Neural cell (in vitro differentiated cells): ENCODE results near the gene SLC6A16. TPM values are rescaled to one million over a fixed set of nuclear protein-coding genes. Genes with fewer than 3 reads are reported as not detected.

Experiments
- H2AFZ ChIP-seq: fragments of 200-600, 300-800 bp; sonication (generic), shearing (Covaris generic); 2 replicates; pipeline ENCODE4 v1.6.0; 2014; ENCODE audit warnings: low read depth, mild to moderate bottlenecking, antibody characterized with exemption, low read length, moderate library complexity
- H3F3A ChIP-seq: fragments of 200-600 bp; shearing (Covaris generic); 2 replicates; pipeline ENCODE4 v1.6.1; 2016; ENCODE audit warnings: mild to moderate bottlenecking, moderate library complexity, mixed read lengths, antibody characterized with exemption, low read length; ENCODE audit not compliant: insufficient read depth, poor library complexity, severe bottlenecking
- H3K27ac ChIP-seq: fragments of 200-600, 300-800 bp; sonication (generic), shearing (Covaris generic); 2 replicates; pipeline ENCODE4 v1.5.1; 2014; ENCODE audit warnings: mild to moderate bottlenecking, low read length, moderate library complexity
- H3K27me3 ChIP-seq: fragments of 300-800, 200-600 bp; sonication (generic), shearing (Covaris generic); 2 replicates; pipeline ENCODE4 v1.6.0; 2014; ENCODE audit warnings: mild to moderate bottlenecking, low read depth, low read length, moderate library complexity; ENCODE audit not compliant: insufficient read depth
- H3K36me3 ChIP-seq: fragments of 300-800, 200-600 bp; sonication (generic), shearing (Covaris generic); 2 replicates; pipeline ENCODE4 v1.5.1; 2014; ENCODE audit warnings: mild to moderate bottlenecking, antibody characterized with exemption, low read length, moderate library complexity; ENCODE audit not compliant: insufficient read depth
- H3K4me2 ChIP-seq: fragments of 300-800, 200-600 bp; sonication (generic), shearing (Covaris generic); 2 replicates; pipeline ENCODE4 v1.6.0; 2014; ENCODE audit warnings: mild to moderate bottlenecking, low read length
- H3K4me3 ChIP-seq: fragments of 300-800, 200-600 bp; sonication (generic), shearing (Covaris generic); 2 replicates; pipeline ENCODE4 v1.5.1; 2014; ENCODE audit warnings: mild to moderate bottlenecking, low read length, moderate library complexity
- H3K79me2 ChIP-seq: fragments of 200-600 bp; shearing (Covaris generic); replicated peaks from 2 replicates; pipeline ENCODE4 v1.6.0; 2014; ENCODE audit warnings: mild to moderate bottlenecking, low read length, moderate library complexity; ENCODE audit not compliant: insufficient read depth
- H3K9ac ChIP-seq: fragments of 300-800, 200-600 bp; sonication (generic), shearing (Covaris generic); 2 replicates; pipeline ENCODE4 v1.6.1; 2016; ENCODE audit warnings: mild to moderate bottlenecking, low read length, mixed read lengths
- H3K9me2 ChIP-seq: fragments of 200-600 bp; shearing (Covaris generic); 2 replicates; pipeline ENCODE4 v1.6.1; 2016; ENCODE audit warnings: mild to moderate bottlenecking, low read length, mixed read lengths; ENCODE audit not compliant: insufficient read depth
- H3K9me3 ChIP-seq: fragments of 200-600, 300-800 bp; sonication (generic), shearing (Covaris generic); 2 replicates; pipeline ENCODE4 v1.6.1; 2016; ENCODE audit warnings: mild to moderate bottlenecking, mixed run types, low read length, moderate library complexity, mixed read lengths
- H4K20me1 ChIP-seq: fragments of 200-600 bp; shearing (Covaris generic); 2 replicates; pipeline ENCODE4 v1.6.1; 2016; ENCODE audit warnings: mild to moderate bottlenecking, mixed run types; ENCODE audit not compliant: insufficient read depth
- EP300 ChIP-seq: fragments of 450-650 bp; conservative IDR thresholded peaks from 2 replicates; pipeline ENCODE4 v1.6.1; 2014; ENCODE audit warnings: antibody characterized with exemption, mild to moderate bottlenecking, moderate library complexity; ENCODE audit not compliant: poor library complexity, severe bottlenecking
- EZH2 ChIP-seq: fragments of 200-600, 300-800 bp; shearing (Covaris generic), sonication (generic); IDR thresholded peaks from 2 replicates; pipeline ENCODE4 v1.6.1; 2014; ENCODE audit warnings: antibody characterized with exemption, low read length, borderline replicate concordance, mild to moderate bottlenecking; ENCODE audit not compliant: insufficient read depth, poor library complexity, severe bottlenecking
- POLR2AphosphoS5 ChIP-seq: IDR thresholded peaks from 2 replicates; pipeline ENCODE4 v1.6.1; 2012
- RAD21 ChIP-seq: fragments of 450-650 bp; conservative IDR thresholded peaks from 2 replicates; pipeline ENCODE4 v1.6.1; 2014; ENCODE audit warnings: antibody characterized with exemption, mild to moderate bottlenecking, moderate library complexity
- SMC3 ChIP-seq: fragments of 450-650 bp; conservative IDR thresholded peaks from 2 replicates; pipeline ENCODE4 v1.6.1; 2014; ENCODE audit warnings: antibody characterized with exemption, mild to moderate bottlenecking, moderate library complexity; ENCODE audit not compliant: poor library complexity
- TAF1 ChIP-seq: IDR thresholded peaks from 2 replicates; pipeline ENCODE4 v1.6.1; 2012; ENCODE audit warnings: low read depth
- polyA plus RNA-seq: library from polyadenylated mRNA; depleted of rRNA; stranded (reverse); fragments of >200 nt; gene quantifications from 2 replicates; pipeline ENCODE4 v1.2.3, GENCODE V29; 2014
- TF ChIP-seq, protein P1 (sequence below): fragments of 450-650 bp; IDR thresholded peaks from 2 replicates; pipeline ENCODE4 v1.5.1; 2014; ENCODE audit warnings: antibody characterized with exemption, mild to moderate bottlenecking, moderate library complexity; ENCODE audit not compliant: poor library complexity, severe bottlenecking
- TF ChIP-seq, protein P2 (sequence below): IDR thresholded peaks from 2 replicates; pipeline ENCODE4 v1.6.1; 2012; ENCODE audit warnings: borderline replicate concordance

The SLC6A16 gene
- polyA plus RNA-seq, 1 donor from 2014 or later: not detected

DNA sequence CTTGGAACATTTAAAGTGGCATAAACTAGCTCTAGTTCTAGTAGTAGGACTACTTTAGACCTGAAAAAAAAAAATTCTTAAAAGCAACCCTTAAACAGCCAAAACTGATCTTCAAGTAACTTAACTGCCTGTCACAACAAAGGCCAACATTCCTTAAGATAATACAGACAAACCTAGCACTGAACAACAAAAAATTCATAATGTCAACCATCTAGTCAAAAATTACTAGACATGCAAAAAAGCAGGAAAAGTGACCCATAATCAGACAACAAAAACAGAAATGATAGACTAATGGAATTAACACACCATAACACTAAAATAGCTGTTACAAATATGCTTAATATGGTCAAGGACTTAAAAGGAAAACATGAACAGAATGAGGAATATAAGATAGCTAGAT, 6.7 kb downstream of the SLC6A16 start:
- Histone ChIP-seq H3K36me3 (no peaks in the 10 kb centered on the region), H4K20me1 (no peaks in the 10 kb centered on the region), H2AFZ (no peak overlapping the region), H3K79me2 (no peaks in the 10 kb centered on the region), H3K9me3 (no peaks in the 10 kb centered on the region), H3K9me2 (no peaks in the 10 kb centered on the region), H3K4me2 (no peak overlapping the region), H3F3A (no peaks in the 10 kb centered on the region), H3K4me3 (no peak overlapping the region), H3K27ac (no peak overlapping the region), H3K27me3 (no peaks in the 10 kb centered on the region), H3K9ac (no peak overlapping the region)
- TF ChIP-seq, protein P1, sequence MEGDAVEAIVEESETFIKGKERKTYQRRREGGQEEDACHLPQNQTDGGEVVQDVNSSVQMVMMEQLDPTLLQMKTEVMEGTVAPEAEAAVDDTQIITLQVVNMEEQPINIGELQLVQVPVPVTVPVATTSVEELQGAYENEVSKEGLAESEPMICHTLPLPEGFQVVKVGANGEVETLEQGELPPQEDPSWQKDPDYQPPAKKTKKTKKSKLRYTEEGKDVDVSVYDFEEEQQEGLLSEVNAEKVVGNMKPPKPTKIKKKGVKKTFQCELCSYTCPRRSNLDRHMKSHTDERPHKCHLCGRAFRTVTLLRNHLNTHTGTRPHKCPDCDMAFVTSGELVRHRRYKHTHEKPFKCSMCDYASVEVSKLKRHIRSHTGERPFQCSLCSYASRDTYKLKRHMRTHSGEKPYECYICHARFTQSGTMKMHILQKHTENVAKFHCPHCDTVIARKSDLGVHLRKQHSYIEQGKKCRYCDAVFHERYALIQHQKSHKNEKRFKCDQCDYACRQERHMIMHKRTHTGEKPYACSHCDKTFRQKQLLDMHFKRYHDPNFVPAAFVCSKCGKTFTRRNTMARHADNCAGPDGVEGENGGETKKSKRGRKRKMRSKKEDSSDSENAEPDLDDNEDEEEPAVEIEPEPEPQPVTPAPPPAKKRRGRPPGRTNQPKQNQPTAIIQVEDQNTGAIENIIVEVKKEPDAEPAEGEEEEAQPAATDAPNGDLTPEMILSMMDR: no peak
- TF ChIP-seq RAD21 (no peak), SMC3 (no peak), EZH2 (no peak), EP300 (no peak)

DNA sequence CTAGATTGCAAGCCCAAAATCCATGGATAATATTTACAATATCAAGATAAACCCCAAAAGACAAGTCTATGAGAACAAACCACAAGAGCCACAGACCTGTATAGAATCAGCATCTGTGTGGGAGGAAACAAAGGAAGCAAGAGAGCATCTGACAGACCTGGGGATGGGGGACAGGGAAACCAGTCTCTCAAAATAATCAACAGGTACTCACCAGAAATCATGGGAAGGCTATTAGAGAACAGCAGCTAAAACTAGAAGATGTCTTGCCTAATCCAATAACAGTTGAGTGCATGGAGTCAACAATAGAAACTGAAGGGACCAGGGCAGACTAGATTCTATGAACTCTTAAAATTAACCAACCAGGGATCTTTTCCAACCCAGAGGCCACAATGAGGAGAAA, 8.7 kb downstream of the SLC6A16 start:
- H3K9me3 ChIP-seq: no peaks in the 10 kb centered on the region
- H3K79me2 ChIP-seq: no peaks in the 10 kb centered on the region
- no peaks in the 10 kb centered on the region for H3F3A ChIP-seq
- no peaks in the 10 kb centered on the region for H3K9me2 ChIP-seq
- no peak overlapping the region for H3K4me2 ChIP-seq
- H3K4me3 ChIP-seq: no peak overlapping the region
- no peak overlapping the region for H3K9ac ChIP-seq
- H3K36me3 ChIP-seq: no peaks in the 10 kb centered on the region
- no peaks in the 10 kb centered on the region for H3K27me3 ChIP-seq
- H4K20me1 ChIP-seq: no peaks in the 10 kb centered on the region
- no peak for TF ChIP-seq RAD21
- TF ChIP-seq TAF1: no peak
- no peak for TF ChIP-seq POLR2AphosphoS5
- TF ChIP-seq, protein P1: no peak
- H3K27ac ChIP-seq: no peak overlapping the region
- H2AFZ ChIP-seq: no peak overlapping the region

DNA sequence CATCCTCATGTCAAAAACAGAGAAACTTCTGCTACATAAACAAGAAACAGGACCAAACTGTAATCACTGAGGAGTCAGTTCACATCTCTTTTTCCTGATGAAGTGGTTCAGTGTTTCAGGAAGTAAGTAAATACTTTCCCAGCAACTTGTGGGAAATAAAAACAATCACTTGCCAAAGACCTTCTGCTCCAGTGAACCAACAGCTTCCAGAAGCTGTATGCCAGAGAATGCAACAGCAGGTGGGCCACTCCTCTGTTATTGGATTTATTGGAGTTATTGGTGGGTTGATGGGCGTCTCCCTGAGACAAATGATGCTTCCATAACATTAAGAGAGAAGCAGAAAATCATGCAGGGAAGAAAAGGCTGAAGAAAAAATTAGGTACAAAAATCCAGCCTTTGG, 9.9 kb downstream of the SLC6A16 start:
- H3K27ac ChIP-seq: no peak overlapping the region
- no peaks in the 10 kb centered on the region for H3K36me3 ChIP-seq
- no peaks in the 10 kb centered on the region for H4K20me1 ChIP-seq
- H3K9ac ChIP-seq: no peak overlapping the region
- TF ChIP-seq EP300 (no peak), TAF1 (no peak), SMC3 (no peak), RAD21 (no peak), EZH2 (no peak)
- TF ChIP-seq, protein P2, sequence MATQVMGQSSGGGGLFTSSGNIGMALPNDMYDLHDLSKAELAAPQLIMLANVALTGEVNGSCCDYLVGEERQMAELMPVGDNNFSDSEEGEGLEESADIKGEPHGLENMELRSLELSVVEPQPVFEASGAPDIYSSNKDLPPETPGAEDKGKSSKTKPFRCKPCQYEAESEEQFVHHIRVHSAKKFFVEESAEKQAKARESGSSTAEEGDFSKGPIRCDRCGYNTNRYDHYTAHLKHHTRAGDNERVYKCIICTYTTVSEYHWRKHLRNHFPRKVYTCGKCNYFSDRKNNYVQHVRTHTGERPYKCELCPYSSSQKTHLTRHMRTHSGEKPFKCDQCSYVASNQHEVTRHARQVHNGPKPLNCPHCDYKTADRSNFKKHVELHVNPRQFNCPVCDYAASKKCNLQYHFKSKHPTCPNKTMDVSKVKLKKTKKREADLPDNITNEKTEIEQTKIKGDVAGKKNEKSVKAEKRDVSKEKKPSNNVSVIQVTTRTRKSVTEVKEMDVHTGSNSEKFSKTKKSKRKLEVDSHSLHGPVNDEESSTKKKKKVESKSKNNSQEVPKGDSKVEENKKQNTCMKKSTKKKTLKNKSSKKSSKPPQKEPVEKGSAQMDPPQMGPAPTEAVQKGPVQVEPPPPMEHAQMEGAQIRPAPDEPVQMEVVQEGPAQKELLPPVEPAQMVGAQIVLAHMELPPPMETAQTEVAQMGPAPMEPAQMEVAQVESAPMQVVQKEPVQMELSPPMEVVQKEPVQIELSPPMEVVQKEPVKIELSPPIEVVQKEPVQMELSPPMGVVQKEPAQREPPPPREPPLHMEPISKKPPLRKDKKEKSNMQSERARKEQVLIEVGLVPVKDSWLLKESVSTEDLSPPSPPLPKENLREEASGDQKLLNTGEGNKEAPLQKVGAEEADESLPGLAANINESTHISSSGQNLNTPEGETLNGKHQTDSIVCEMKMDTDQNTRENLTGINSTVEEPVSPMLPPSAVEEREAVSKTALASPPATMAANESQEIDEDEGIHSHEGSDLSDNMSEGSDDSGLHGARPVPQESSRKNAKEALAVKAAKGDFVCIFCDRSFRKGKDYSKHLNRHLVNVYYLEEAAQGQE: no peak
- TF ChIP-seq, protein P1: no peak
- no peak overlapping the region for H2AFZ ChIP-seq
- H3K27me3 ChIP-seq: no peaks in the 10 kb centered on the region
- no peaks in the 10 kb centered on the region for H3K9me2 ChIP-seq
- no peaks in the 10 kb centered on the region for H3K79me2 ChIP-seq
- H3K9me3 ChIP-seq: no peaks in the 10 kb centered on the region
- no peaks in the 10 kb centered on the region for H3F3A ChIP-seq
- no peak overlapping the region for H3K4me2 ChIP-seq
- no peak overlapping the region for H3K4me3 ChIP-seq
